Activated CD8-positive, alpha-beta memory T cell treated with anti-CD3 and anti-CD28 coated beads, Interleukin-2, amount 50 U/mL, for 4 hours (primary cell): ENCODE data around the gene KRTAP11-1.

Source experiments
- DNase-seq: peaks from one replicate; pipeline ENCODE4 v3.0.0-alpha.2; 2020

KRTAP11-1 gene

GRCh38 chr21:30881480-30881879 lies at the start of gene KRTAP11-1:
Gene KRTAP11-1, minus strand, starts transcription at chr21:30881580. Its CDS starts 56 bp downstream, at chr21:30881524.
- DNase-seq = no peak

DNA sequence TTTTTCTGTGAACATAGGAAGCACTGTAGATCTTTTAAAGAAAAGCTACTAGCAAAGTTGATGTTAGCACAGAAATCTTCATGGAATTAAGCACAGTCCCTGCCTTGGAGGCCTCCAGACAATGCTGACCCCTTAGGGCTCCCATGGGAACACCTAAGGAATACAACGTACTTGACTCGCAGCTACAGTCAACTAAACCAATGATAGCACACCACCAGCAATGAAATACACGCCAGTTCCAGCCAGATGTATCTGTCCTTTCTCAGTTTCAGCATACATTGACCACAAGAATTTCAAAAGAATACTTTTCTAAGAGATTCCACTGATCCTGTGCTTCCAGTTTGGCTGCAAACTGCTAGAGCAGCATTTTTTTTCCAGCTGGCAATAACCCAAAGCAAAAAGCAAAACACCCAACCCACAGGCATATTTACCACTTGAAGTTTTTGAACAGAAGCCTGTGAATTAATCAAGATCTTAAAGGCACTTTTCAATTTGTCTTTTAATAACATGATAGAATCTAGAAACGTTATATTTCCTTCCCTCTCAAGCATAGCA lies 42.8 kb upstream of the KRTAP11-1 start:
- DNase-seq = no peak

DNA sequence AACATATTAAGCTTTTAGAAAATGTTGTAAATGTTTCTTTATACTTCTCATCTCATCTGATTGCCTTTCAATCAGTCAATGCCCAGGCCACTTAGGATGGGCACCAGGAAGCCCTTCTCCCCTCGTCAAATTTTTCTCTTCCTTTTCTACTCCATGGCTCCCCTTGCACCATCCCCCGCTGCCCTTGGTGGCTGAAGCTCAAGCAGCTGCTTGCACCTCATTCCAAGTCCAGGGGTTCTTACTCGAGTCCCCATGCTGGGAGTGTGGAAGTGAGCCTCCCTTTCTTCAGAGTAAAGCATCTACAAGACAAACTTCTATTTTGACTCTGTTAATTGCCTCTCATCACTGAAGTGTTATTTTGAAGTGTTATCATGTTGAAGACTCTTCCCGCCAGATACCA lies 39.7 kb upstream of the KRTAP11-1 start:
- no peak for DNase-seq

DNA sequence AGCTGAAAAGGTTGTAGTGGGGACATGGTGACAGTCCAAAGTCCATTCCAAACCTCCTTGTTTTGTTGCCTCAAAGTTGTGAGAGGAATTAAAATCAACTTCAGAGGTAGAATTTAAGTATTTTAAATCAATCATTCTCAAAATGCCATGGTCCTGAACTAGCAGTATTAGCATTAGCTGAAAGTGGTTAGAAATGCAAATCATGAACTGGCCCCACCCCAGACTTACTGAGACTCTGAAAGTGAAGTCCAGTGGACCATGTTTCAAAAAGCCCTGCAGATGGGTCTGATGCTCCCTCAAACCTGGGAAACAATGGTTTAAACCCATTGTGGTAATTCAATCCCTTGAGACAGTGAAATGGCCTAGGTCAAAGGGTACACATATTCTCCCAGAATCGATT lies 36.2 kb upstream of the KRTAP11-1 start:
- no peak for DNase-seq

DNA sequence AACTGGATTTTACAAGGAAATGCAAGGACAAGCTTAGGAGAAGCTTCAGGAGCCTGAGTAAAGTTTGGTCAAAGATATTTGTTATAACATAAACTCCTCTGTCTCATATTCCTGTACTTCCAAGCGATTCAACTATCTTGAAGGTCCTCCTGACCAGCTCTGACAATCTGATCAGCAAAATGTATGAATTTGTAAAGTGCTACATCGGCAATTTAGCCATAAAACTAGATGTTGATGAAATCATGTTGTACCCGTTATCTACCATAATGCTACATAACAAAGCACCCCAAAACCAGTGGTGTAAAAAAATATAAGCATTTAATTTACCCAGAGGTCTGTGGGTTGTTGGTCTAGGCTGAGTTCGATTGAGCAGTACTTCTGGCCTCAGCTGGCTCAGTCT lies 19.5 kb upstream of the KRTAP11-1 start:
- no peak for DNase-seq

DNA sequence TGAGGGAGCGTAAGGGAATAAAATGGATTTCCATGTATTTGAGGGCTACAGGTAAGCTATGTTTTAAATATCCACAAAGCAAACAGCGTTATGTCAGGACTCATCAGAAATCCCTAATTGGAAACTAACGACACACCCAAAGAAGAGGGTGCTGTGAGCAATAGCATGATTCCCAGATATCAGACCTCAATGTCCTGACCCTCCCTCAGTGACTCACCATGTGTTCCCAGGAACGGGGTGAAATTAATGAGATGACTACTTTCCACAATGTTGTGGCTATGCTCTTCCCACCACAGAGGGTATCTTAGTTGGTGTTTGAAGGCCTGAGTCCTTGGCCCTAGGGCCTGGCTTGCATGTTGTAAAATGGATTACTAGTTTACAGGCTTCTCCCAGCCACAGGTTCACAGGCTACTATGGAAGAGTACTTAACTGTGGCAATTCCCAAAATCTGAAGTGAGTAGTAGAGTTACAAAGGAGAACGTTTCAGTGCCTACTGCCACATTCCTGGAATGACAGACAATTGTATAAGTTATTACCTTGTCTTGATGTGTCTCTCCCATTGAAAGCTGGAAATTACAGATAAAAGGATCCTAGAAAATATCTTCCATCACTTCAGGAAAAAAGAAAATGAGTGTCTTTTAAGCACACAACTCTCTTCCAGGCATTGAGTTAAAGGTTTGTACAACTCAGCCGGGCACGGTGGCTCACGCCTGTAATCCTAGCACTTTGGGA lies 1.7 kb upstream of the KRTAP11-1 start:
- DNase-seq = no peak

- no peak for DNase-seq
Observed at GRCh38 chr21:30880914-30881313, 466 bp downstream of the KRTAP11-1 start.

DNA sequence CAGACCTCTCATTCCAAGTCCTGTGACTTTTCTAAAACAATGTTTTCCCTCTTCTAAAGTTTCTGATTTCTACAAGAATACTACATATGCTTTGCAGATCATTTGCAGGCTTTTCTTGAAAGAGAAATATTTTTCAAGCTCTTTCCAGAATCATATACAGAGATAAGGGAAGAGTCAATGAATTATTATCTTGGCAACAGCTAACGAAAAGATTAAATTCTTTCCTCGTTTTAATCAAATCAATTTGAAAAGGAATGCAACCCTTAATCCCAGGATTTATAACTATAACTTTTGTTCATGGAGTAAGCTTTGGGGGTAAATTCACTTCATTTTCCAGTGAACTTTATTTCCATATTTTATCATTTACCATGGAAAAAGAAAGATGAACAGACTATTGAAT lies 6.9 kb downstream of the KRTAP11-1 start:
- no peak for DNase-seq

- DNase-seq = no peak
Observed at GRCh38 chr21:30847627-30848500, 33.5 kb downstream of the KRTAP11-1 start.

DNA sequence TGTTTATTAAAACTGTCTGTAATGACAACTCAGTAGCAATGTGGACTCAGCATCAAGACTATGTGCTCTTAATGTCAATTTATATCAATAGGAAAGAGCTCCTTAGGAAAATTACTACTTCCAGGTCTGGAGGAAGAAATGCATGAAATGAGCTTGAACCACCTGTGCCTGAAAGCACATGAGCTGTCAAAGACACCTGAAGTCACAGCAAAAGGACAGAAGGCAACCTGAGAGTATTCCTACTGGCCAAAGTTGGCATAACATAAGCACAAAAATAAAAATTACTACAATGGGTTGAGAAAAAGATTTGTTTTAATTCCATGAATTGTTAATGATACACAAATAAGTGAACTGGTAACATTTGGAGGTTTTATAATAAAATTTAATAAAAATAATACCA lies 38.4 kb downstream of the KRTAP11-1 start:
- DNase-seq = no peak

GRCh38 chr21:30839304-30839703 lies 42.1 kb downstream of the KRTAP11-1 start:
- no peak for DNase-seq

DNA sequence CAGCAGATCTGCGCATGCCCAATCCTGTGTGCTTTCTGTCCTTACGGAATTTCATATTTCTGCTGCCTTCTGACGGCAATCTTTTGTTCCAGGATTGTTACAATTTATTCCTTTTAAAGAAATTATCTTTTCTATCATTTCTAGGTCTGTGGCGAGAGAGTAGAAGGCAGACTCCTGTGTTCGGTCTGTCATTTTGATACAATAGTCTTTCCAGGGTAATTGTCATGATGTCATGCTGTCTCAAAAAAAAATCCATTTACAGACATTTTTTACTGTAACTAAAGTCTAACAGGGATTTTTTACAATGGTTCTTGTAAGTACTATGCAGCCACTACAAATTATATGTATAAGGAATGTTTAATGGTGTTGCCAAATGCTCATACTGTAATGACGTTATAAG lies 42.8 kb downstream of the KRTAP11-1 start:
- DNase-seq = no peak

GRCh38 chr21:30831194-30831765 lies 50.1 kb downstream of the KRTAP11-1 start:
- peak; percentile 28 for DNase-seq
